CD4-positive, alpha-beta T cell treated with Interleukin-4 for 4 hours (primary cell): ENCODE measurements around the gene SLC13A3.

Experiments used
- DNase-seq: peaks from one replicate; pipeline ENCODE4 v3.0.0-alpha.2; 2020

Gene SLC13A3

GRCh38 chr20:46649965-46650542, 1.2 kb downstream of the SLC13A3 start:
- DNase-seq, result no peak

GRCh38 chr20:46649650-46649949, 1.7 kb downstream of the SLC13A3 start:
- no peak for DNase-seq

- DNase-seq, result no peak
Measured at GRCh38 chr20:46648903-46649649, 2.2 kb downstream of the SLC13A3 start.

- DNase-seq, result no peak
Measured at GRCh38 chr20:46647469-46647868, 3.8 kb downstream of the SLC13A3 start.

- DNase-seq, result no peak
Measured at GRCh38 chr20:46646659-46647380, 4.4 kb downstream of the SLC13A3 start.

- no peak for DNase-seq
Measured at GRCh38 chr20:46646122-46646521, 5.1 kb downstream of the SLC13A3 start.

GRCh38 chr20:46644733-46645132, 6.5 kb downstream of the SLC13A3 start:
- no peak for DNase-seq

GRCh38 chr20:46644160-46644559, 7.1 kb downstream of the SLC13A3 start:
- DNase-seq, result no peak

GRCh38 chr20:46642969-46643343, 8.3 kb downstream of the SLC13A3 start:
- DNase-seq, result no peak

- no peak for DNase-seq
Measured at GRCh38 chr20:46642265-46642968, 8.8 kb downstream of the SLC13A3 start.

- DNase-seq, result no peak
Measured at GRCh38 chr20:46641424-46641823, 9.8 kb downstream of the SLC13A3 start.

- DNase-seq, result no peak
Measured at GRCh38 chr20:46640536-46641311, 10.5 kb downstream of the SLC13A3 start.

GRCh38 chr20:46640044-46640443, 11.2 kb downstream of the SLC13A3 start:
- no peak for DNase-seq

GRCh38 chr20:46639587-46639986, 11.7 kb downstream of the SLC13A3 start:
- DNase-seq, result no peak

GRCh38 chr20:46638898-46639274, 12.4 kb downstream of the SLC13A3 start:
- no peak for DNase-seq

- no peak for DNase-seq
Measured at GRCh38 chr20:46638134-46638897, 12.9 kb downstream of the SLC13A3 start.

GRCh38 chr20:46637427-46638133, 13.7 kb downstream of the SLC13A3 start:
- DNase-seq, result no peak

GRCh38 chr20:46637020-46637419, 14.2 kb downstream of the SLC13A3 start:
- DNase-seq, result no peak

- DNase-seq, result no peak
Measured at GRCh38 chr20:46636514-46636913, 14.7 kb downstream of the SLC13A3 start.

- no peak for DNase-seq
Measured at GRCh38 chr20:46635514-46636136, 15.6 kb downstream of the SLC13A3 start.

- DNase-seq, result no peak
Measured at GRCh38 chr20:46634528-46634927, 16.7 kb downstream of the SLC13A3 start.
